Stimulated activated CD8-positive, alpha-beta memory T cell treated with anti-CD3 and anti-CD28 coated beads, Interleukin-7, amount 100 ng/mL, for 4 hours (primary cell): Measurements from ENCODE around the gene SLC39A8.
A peak's percentile ranks its signal among the peaks of the same experiment; 100 is the strongest.
"Not testable (repeated sequence)": the region's sequence is repeated elsewhere in the genome, so short reads cannot be mapped to it uniquely, and the experiment has no call there.

Source experiments
- DNase-seq, 2 donors: peaks; one replicate each; pipeline ENCODE4 v3.0.0-alpha.2; 2020; ENCODE audit warnings: low read depth in 2 of 2

The SLC39A8 gene

DNA sequence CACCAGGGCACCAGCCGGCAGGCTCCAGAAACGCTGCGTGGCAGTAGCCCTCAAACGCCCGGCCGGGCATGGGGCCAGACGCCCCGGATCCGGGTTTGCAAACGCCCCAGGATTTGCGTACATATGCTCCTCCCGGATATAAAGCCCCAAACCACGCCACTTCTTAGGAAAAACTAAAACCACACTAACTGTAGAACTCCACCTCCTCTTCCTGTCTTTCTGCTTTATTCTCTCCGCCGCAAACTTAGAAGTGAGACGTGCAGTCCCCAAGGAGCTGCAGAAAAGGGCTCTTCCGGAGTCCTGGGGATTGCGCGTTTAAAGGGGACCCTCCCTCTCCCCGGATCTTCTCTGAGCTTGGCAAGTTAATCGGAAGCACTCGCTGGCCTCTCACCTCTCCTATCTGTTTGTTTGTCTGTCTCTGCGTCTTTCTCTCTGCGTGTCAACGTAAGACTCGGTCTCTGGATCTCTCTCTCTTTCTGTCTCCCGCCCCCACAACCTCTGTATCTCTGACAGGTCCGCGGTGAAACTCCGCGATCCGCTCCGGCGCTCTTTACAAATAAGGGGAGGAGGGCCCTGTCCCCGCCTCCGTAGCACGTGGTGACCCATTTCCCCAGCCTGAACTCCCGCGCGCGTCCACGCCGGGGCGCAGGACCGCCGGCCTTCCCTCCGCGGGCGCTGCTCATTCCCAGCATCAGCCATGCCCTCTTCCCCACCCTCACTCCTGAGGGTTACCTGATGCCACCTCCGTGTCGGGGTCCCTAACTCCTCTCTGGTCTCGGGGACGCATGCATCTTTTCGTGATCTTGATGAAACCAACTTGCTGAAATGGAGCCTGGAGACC, at the start of gene SLC39A8:
Gene SLC39A8, minus strand, starts transcription at position 529 of the 841 bp plus-strand sequence. CDS start 820 bp downstream, outside the sequence.
- DNase-seq, result peak; percentile 82 to 85

DNA sequence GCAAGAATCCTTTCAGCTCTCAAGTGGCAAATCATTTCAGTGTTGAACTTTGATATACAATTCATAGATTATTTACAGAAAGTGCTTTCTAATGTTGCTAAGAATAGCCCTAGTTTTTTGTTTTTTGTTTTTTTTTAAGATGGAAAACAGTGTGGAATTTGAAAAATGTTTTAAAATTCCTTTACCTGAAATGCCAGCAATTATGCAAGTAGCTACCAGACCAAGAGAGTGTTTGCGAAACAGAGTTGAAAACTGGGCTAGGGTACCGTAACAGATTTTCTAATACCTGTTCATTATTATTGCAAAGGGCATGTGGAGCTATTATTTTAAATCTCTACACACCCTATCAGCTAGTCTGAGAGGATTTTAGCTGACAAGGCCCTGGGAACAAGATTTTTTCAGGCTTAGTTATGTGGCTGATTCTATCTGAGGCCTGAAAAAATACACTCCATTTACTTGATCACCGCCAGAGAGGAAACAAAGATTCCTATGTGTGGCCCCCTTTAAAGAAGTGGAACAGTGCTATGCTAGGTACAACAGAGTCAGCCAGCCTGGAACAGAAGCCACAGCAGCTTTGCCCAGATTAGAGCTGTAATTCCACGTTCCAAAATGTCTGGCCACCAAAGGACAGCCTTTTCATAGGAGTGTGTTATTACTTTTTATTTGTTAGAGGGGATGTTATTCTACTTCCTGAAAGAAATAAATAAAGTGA, 46.9 kb upstream of the SLC39A8 start:
- no peak for DNase-seq

DNA sequence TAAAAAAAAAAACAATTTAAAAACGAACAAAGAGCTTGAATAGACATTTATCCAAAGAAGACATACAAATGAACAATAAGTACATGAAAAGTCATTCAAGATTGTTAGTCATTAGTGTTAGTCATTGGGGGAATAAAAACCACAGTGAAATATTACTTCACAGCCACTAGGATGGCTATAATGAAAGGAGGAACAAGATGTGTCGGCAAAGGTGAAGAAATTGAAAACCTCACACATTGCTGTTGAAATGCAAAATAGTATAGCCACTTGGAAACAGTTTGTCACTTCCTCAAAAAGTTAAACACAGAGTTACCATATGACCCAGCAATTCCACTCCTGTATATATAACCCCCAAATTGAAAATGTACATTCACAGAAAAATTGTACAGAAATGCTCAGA, 45.2 kb upstream of the SLC39A8 start:
- no peak for DNase-seq

DNA sequence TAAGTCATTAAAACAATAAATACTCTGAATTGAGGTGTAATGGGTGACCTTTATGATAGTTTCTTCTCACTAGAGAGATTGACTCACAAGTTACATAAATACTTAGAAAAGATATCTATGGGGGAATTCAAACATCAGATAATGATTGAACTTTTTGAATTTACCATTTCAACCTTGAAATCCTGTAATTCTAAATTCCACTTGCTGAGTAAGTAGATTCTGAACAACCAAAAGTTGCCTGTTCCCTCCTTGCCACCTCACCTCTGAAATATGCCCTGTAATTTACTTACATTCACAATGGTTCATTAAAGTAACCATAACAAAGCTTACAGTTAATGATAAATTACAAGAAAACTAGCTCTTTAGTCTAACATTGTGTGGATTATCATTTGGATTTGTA, 43.3 kb upstream of the SLC39A8 start:
- DNase-seq, result no peak

DNA sequence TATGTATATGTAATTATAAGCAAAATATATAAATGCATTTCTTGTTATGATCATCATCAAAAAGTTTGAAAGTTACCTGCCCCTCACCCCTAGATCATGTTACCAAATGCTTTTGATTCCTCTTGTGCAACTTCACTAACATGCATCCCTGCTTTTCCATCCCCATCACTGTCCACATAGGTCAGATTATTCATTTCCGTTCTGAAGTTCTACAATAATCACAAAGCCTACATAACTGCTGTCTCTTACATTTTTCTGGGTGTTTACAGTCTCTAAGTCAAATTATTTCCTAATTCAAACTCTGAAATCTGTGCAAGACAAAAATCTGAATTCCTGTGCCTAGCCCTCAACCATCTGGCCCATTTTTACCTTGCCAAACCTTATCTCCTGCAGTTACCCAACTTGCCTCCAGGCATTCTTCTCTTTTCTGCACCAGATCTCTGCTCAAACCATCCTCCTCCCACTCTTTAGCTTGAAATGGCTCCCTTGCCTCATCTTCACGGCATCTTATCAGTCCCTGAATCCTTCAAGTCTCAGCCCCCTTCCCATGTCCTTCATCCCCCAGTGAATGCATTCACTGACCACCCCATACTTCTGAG, 42.4 kb upstream of the SLC39A8 start:
- DNase-seq, result no peak

DNA sequence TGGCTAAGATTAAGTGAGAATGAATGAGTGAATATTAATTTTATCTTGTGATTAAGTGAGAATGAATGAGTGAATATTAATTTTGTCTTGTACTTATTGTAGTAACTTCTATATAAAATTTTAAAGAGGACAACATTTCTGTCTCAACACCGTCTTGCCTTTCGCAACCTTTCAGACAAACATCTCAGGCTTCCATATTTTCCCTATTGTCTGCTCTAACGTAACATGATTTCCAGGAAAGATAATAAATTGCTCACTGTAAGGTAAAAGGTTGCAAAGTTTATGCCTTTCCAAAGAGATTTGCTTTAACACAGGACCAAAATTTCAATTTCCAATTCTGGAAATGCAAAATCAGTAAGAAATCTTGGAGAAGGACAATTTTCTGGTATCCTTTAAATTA, 41.7 kb upstream of the SLC39A8 start:
- no peak for DNase-seq

DNA sequence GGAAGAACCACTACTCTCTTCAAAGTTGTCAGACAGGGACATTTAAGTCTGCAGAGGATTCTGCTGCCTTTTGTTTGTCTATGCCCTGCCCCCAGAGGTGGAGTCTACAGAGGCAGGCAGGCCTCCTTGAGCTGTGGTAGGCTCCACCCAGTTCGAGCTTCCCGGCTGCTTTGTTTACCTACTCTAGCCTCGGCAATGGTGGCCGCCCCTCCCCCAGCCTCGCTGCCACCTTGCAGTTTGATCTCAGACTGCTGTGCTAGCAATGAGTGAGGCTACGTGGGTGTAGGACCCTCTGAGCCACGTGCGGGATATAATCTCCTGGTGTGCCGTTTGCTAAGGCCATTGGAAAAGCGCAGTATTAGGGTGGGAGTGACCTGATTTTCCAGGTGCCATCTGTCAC, 35.0 kb upstream of the SLC39A8 start:
- DNase-seq, result not testable (repeated sequence)

DNA sequence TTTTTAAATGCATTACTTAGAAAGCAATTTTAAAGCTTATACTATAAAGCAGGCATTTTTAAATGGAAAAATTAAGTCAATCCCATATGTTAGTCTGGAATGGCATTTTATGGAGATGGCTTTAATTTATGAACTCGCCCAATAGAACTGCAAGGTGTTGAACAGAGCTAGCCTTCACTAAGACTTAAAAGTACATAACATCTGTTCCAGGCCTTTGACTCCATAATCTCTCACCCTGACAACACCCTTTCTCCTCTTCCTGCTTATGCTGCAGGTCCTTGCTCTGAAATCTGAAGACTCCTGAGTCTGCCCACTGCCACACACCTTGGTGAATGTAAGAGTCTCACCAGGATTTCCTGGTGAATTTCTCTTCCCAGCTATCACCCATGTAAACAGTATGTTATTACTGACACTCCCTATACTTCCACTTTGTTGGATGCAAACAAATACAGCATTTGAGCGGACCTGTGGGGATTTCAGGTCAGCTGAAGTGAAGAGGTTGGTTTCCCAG, 17.7 kb upstream of the SLC39A8 start:
- DNase-seq, result no peak

DNA sequence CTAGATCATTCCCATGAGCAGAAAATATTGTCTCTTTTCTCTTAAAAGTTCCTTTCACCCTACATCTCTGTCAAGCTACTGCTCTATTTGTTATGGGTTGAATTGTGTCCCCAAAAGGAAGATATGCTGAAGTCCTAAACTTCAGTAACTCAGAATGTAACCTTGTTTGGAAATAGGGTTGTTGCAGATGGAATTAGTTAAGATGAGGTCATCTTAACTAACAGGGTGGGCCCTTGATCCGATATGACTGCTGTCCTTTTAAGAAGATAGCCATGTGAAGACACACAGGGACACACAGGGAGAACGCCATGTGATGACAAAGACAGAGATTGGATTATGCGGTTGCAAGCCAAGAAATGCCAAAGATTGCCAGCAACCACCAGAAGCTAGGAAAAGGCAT, 12.8 kb upstream of the SLC39A8 start:
- DNase-seq, result no peak

DNA sequence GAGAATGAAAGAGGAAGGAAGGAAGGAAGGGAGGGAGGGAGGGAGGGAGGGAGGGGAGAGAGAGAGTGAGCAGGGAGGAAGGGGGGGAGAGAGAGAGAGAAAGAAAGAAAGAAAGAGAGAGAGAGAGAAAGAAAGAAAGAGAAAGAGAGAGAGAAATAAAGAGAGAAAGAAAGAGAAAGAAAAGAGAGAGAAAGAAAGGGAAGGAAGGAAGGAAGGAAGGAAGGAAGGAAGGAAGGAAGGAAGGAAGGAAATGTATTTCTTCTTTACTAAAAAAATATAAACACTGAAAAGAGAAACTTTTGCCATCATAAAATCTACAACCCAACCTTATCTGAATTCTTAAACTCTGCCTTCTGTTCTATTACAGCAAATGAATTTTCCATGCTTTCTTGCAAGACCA, 12.4 kb upstream of the SLC39A8 start:
- DNase-seq, result not testable (repeated sequence)

DNA sequence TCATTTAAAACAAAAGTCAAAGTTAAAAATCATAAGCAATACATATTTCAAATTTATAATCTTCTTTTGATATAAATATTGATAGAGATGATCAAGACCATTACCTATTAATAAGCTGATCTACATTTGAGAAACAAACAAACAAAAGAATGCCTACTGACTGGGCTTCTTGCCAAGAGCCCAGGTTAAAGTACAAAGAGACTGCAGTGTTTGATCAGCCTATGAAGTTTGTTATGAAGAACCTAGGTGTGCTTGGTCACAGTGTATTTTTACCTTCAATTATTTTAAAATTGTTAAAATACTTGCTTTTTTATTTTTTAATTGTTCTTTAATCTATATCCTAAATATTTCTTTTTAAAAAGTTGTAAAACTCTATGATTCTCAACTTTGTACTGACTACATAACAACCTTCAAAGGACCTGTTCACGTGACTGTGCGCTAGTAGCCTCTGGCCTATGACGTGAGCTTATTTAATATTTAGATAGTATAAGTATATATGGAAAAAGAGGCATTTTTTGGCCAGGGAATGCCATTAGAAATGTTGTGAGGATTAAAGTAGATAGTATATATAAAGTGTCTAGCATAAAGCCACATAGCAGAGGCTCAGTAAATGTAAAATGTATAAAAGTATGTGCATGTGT, 11.4 kb upstream of the SLC39A8 start:
- DNase-seq, result no peak

DNA sequence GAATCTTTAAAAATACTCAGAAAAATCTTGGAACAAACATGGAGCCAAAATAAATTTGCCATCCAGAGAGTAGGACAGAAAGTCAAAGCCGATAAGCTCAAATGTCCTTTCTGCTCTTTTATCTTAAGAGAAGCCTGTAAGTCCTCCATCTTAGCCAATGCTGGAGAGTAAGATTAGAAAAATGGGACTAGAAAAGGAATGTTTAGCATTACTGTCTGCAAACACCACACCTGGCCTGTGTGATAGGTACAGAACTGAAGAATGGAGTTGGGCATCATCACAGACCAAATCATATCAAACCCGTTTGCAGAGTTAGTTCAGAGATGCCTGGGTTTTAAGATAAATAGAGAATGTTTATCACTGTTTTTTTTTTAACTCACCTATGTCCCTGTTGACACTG, 10.5 kb upstream of the SLC39A8 start:
- no peak for DNase-seq

DNA sequence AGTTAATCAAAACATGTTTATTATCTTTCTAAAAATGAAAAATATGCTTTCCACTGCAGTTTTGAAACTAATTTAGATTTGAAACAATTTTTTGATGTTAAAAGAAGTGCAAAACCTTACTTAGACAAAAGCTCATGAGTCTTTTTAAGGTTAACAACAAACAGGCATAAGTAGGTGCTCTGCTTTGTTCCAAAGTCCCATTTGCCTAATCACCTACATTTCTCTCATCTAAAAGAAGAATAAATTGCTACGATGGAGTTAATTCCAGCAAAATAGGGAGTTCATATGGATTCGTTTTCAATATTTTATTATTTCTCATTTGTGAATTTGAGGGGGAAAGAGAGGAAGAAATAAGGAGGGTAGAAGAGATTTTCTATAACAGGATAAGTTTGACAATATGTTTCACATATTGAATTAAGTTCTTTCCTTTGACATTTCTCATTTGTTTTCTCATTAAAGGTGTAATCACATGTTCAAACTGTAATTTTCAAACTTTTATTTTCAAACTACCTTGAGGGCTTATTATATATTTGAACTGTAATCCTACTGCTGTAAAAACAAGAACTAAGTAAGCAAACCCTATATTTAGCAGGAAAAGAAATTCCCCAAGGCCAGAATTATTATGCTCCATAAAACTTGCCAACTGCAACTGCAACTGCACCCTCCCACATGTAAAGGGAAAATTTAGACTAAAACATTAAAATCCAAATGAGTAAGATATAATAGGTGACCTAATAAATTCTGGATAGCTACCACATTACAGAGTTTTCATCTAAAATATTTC, 9.6 kb upstream of the SLC39A8 start:
- DNase-seq, result no peak

DNA sequence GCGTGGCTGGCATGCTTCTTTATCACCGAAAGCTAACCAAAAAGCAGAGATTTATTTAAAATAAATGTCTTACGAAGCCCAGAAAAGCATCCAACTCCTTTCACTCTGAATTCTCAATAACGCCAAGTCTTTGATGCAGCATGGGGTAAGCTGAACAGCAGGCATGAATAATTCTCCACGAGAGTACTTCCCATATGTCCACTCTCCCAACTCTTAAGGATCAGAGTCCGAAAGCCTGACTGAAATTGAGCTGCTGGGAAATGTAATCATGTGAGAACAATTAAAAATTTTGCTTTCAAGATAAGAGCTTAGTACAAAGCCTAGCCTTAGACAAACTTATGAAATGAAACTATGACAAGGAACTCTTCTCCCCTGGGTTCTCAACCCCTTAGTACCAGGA, 7.5 kb upstream of the SLC39A8 start:
- DNase-seq, result no peak

DNA sequence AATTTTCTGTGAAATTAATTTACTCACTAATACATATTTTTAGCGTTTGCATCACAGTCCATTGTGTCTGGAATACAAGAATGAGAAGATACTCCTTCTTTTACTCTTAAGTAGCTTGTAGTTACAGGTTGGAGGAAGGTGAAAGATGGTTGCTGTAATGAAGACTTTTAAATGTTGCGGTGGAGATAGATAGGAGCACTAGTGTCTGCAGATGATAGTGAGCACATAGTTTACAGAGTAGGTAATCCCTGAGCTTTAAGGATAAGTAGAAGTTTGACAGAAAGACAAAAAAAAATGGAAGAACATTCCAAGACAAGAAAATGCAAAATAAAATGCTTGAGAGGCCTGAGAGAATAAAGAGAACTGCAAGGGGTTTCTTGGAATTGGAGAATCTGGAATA, 5.4 kb upstream of the SLC39A8 start:
- no peak for DNase-seq

DNA sequence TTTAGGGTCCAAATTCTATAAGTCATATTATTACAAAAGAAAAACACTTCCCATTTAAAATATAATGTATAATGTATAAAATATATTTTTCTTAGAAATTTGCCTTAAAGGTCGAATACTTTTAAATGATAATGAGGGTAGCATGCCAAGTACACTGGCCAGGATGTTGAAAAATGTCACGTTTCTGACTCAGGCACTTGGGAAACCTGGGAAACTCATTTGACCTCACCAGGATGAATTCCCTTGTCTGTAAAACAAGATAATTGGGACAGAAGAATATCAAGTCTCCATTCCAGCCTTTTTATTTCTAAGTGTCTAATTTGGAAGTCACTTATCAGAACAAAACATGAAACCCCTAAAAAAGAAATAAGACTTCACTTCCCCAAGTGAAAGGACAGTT, 3.4 kb upstream of the SLC39A8 start:
- no peak for DNase-seq

DNA sequence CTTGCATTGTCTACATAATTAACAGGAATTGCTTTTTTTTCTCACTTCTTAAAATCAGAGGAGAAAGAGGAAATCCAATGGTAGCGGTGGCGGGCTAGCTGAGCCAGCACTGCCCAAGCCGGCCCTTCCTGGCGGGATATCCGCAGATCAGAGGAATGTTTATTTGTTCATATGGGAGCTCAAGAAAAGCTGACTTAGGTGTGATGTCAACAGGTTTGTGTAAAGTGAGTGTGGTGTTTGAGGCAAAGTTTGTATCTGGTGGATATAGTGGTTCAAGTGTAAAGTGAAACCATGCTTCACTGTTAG, 466 bp upstream of the SLC39A8 start:
- no peak for DNase-seq

DNA sequence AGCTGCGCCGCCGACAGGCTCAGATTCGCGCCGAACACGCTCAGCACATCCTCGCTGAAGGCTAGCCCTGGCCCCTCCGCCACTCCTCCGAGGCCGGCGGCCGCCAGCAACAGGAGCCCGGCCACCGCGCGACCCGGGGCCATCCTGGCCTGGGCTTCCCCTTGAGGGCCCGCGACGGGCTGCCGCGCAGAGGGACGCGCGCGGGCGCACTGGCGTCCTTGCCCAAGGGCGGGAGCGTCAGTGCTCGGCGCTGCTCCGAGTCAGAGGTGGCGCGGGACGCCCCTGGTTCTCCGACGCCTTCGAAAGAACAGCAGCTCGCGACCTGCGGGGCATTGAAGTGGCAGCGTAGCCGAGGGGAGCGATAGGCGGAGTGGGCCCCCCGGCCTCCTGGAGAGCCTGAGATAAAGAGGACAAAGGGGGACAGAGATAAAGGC, 745 bp downstream of the SLC39A8 start:
- DNase-seq, result peak; percentile 21 to 57

DNA sequence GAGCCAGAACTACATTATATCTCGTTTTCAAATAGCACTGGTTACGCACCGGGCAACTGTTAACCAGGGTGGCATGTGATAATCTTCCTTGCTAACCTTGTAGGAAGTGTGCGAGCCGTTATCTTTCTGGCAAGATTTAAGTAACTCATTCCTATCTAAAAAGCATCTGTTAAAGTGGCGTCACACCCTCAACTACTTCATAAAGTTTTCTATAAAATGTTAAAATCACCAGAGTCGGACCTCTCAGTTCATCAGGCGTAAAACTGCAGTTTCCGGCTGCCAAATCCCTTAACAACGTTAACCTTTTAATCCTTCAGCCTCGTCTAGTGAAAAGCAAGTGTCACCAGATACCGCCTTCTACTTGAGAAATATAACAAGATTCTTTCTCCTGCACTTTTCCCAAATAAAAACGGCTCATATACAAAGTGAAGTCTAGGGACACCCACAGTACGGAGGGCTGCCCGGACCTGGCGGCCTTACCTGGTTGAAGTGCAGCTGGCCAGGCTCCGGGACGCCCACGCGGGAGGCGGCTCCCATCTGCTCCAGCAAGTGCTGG, 1.2 kb downstream of the SLC39A8 start:
- DNase-seq, result peak; percentile 19 to 60

DNA sequence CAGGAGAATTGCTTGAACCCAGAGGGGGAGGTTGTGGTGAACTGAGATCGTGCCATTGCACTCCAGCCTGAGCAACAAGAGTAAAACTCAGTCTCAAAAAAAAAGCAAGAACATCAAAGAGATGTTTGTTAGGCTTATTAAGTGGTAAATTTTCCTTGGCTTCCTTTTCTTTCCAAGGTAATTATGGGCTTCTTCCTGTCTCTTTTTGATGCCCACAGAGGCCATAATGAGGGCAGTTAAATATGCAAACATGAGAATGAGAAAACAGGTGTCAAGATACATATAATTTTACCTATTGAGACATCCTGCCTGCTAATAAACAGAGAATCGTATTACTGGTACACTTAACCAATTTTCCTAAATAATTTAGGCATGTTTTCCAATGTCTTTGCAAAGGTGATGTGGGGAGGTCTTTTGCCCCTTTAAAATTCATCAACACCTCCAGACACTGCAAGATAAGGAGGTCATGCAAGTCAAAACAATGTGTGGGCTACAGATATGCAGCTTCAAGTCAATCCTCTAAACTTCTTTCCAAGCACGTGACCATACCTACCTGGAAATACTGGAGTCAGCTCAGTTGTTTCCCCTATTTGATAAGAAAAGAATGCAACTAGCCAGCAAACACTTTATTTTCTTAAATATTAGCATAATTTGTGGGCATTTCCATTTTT, 2.7 kb downstream of the SLC39A8 start:
- DNase-seq, result no peak

DNA sequence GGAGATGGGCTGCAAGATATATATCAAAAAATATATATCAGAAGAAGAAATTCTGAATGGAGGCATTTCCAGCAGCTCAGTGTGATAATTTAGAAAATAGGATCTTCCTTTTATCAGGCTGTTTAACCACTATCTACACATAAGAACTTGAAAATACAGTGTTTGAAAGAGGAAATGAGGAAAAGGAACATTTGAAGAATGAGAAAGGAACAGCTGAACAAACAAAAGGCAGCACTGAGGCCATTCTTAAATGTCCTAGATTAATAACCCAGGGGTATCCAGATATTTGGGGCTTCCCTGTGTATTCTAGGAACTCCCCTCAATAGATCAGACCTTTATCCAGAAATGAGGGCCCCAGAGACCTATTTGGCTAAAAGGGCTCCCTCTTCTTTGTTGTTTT, 4.1 kb downstream of the SLC39A8 start:
- no peak for DNase-seq
